GM20431 (cell line): ENCODE measurements around the gene NECAB3.
"Not testable (repeated sequence)": the region's sequence is repeated elsewhere in the genome, so short reads cannot be mapped to it uniquely, and the experiment has no call there.

Source experiments
- in situ Hi-C: fragments of 300-500 bp; cut with MseI, MboI; formaldehyde crosslinking; loops from one replicate; pipeline ENCODE4 v1.15.0; 2020; ENCODE audit warnings: low sequenced_read_pairs; ENCODE audit not compliant: unreplicated experiment

Gene NECAB3

GRCh38 chr20:33653218-33653899 is 20.9 kb downstream of the NECAB3 start:
- in situ Hi-C loops = loop anchor here (10.0 kb wide), 1 partner anchor 189 kb away; no protein-coding TSS in a partner anchor

- in situ Hi-C loops = loop anchor here (10.0 kb wide), 1 partner anchor 187 kb away; no protein-coding TSS in a partner anchor
These were observed 22.6 kb downstream of the NECAB3 start for GRCh38 chr20:33651562-33652048.

DNA sequence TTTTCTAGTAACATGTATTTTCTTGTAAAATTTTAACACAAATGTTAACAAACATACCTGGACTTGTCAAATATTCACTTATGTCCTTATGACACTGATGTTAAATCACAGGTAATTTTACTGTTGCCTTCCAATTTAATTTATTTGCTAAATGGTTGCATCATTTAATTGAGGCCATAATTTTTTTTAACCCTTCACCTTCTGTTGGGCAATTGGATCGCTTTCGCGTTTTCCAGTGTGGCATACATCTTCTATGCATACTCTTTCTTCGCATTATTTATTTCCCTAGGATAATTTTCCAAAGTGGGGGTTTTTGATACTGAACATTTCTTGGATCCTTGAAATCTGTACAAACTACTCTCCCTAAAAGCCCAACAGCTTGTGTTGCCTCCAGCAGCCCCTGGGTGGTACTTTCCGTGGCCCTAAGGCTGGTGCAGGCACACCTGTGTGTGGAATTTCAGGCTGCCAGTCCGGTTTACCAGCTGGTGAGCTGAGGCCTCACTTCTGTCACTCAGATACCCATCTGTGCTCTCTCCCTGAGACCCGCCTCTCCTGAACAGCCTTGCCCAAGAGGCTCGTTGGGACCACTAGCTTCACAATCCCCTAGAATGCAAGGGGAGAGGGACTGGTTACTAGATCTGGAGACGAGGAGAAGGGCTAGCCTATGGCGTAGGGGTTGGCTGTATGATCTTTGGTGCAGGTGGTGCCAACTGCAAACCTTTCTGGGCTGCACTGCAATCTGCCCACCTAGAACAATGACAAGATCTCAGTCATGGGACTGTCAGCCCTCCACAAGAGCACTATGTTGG is 23.3 kb downstream of the NECAB3 start:
- in situ Hi-C loops = loop anchor here (10.0 kb wide), 1 partner anchor 186 kb away; no protein-coding TSS in a partner anchor

- in situ Hi-C loops = loop anchor here (10.0 kb wide), 1 partner anchor 185 kb away; no protein-coding TSS in a partner anchor
These were observed 24.0 kb downstream of the NECAB3 start for GRCh38 chr20:33650111-33650752.

DNA sequence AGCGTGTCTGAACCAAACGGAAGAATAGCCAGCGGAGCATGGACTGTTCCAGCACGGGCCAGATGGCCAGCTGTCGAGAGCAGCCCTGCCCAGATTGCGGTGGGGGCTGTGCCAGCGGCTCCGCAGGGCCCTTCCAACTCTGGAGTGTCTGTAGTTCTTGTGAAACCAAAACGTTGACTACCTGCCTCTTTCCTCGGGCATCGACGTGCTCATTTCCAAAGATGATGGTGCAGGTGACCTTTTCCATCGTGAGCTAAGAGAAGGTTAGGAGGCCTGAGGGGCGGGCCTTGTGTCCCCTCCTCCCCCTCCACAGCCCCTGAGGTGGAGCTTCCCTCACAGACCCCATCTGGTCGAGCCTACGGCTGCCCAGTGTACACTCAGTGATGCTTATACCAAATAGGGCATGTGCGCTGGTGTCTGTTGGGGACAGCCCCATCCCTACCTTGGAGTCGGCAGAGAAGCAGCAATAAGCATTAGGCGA is 25.0 kb downstream of the NECAB3 start:
- in situ Hi-C loops = no loop called here

GRCh38 chr20:33648396-33649004 is 25.7 kb downstream of the NECAB3 start:
- in situ Hi-C loops = no loop called here

- in situ Hi-C loops = no loop called here
These were observed 26.4 kb downstream of the NECAB3 start for GRCh38 chr20:33647603-33648395.

DNA sequence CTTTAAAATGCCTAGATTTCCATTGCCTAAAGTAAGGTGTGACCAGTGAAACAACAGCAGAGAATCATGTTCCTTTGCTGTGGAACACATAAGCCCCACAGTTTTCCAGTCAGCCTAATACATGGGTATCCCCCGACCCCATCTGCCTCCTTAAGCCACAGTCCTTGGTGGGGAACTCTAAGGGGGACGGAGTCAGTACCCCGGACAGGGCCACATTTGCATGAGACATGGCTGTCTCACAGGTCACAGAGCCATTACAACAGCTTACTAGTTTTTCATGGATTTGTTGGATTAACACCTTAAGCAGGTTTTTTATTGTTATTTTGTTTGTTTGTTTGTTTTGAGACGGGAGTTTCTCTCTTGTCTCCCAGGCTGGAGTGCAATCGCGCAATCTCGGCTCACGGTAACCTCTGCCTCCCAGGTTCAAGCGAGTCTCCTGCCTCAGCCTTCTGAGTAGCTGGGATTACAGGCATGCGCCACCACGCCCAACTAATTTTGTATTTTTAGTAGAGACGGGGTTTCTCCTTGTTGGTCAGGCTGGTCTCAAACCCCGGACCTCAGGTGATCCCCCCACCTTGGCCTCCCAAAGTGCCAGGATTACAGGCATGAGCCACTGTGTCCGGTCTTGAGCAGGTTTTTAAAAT is 27.1 kb downstream of the NECAB3 start:
- in situ Hi-C loops = not testable (repeated sequence)

GRCh38 chr20:33646191-33646590 is 28.0 kb downstream of the NECAB3 start:
- in situ Hi-C loops = no loop called here

DNA sequence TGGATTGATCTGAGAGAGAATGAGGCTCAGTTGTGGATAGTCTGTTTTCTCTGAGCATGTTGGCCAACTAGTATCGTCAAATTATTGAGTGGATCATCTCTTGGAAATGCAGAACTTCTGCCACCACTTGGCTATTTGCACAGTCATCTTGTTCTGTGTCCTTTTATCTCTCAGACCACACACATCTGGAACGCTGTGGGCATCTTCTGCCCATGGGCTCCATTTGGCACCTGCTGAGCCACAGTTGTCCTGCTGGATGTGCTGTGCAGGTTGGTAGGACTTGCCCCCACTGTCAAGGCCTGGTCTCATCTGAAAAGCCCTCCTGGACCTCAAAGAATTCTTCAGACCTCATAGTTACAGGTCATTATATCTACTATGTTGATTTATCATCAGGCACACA is 28.8 kb downstream of the NECAB3 start:
- in situ Hi-C loops = no loop called here

- in situ Hi-C loops = no loop called here
These were observed 29.2 kb downstream of the NECAB3 start for GRCh38 chr20:33645072-33645358.

- in situ Hi-C loops = no loop called here
These were observed 29.7 kb downstream of the NECAB3 start for GRCh38 chr20:33644313-33645071.

- in situ Hi-C loops = no loop called here
These were observed 33.9 kb downstream of the NECAB3 start for GRCh38 chr20:33640287-33640686.

DNA sequence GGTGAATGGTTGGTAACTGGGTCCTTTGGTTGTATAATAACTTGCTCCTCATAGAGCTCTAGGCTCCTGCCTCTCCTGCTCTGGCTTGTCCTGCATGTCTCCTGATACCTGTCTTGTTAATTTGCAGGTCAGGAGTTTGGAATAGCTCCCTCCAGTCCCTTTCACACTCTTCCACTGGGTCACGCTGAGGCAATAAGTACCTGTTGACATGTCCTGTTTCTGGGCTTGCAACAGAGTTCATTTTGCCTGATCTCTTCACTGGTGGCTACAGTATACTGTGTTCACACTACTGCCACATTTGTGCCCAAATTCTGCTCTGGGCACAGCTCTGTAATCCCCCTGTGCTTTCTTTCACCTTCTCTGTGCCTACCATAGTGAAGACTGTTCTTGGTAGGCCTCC is 37.5 kb downstream of the NECAB3 start:
- in situ Hi-C loops = no loop called here

DNA sequence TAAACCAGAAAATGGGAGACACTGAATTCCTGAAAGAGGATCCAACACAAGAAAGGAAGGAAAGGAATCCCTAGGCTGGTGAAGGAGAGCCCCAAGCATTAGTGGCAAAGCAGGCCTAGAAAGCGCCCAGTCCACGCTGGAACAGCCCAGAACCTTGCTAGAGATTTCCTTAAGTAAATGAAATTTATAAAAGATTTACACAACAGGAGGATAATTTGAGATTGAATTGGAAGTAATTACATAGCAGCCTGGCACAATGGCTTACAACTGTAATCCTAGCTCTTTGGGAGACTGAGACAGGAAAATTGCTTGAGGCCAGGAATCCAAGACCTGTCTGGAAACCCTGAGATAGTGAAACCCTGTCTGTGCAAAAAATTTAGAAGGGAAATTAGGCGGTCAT is 38.9 kb downstream of the NECAB3 start:
- in situ Hi-C loops = no loop called here

GRCh38 chr20:33631910-33632309 is 42.3 kb downstream of the NECAB3 start:
- in situ Hi-C loops = not testable (repeated sequence)

- in situ Hi-C loops = no loop called here
These were observed 43.7 kb downstream of the NECAB3 start for GRCh38 chr20:33630507-33630906.

DNA sequence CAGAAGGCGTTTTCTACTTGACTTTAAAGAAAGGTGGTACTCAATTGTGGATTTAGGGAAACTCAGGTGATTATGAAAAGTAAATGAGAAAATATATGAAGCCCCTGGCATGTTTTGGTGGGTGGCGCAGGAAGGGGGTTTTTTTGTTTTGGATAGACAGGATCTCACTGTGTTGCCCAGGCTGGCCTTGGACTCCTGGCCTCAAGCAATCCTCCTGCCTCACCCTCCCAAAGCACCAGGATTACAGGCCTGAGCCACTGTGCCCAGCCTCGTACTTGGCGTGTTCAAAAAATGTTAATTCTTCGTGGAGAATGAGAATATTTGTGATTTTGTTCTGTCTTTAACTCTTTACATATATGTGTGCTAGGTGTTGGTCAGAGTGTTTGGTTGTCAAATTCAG is 44.2 kb downstream of the NECAB3 start:
- in situ Hi-C loops = no loop called here
